Fibroblast of lung (primary cell): ENCODE results near the gene KLHL25. TPM values are rescaled to one million over a fixed set of nuclear protein-coding genes. Genes with fewer than 3 reads are reported as not detected.

Experiments used
- DNase-seq, 2 donors: peaks; one replicate each; pipeline versions ENCODE4 v3.0.0 to v3.0.0-alpha.2; 2010; ENCODE audit warnings: low read depth in 2 of 2
- H2AFZ ChIP-seq: 2 replicates; pipeline ENCODE4 v1.5.1; 2012; ENCODE audit warnings: low read length, control low read depth, inconsistent platforms
- H3K27ac ChIP-seq: 2 replicates; pipeline ENCODE4 v1.5.1; 2011; ENCODE audit warnings: low read length, control low read depth; ENCODE audit not compliant: insufficient read depth
- H3K27me3 ChIP-seq: 2 replicates; pipeline ENCODE4 v1.5.1; 2011; ENCODE audit warnings: mild to moderate bottlenecking, low read length; ENCODE audit not compliant: control insufficient read depth, insufficient read depth
- H3K36me3 ChIP-seq: 2 replicates; pipeline ENCODE4 v1.5.1; 2011; ENCODE audit warnings: low read length; ENCODE audit not compliant: control insufficient read depth, insufficient read depth
- H3K4me1 ChIP-seq: 2 replicates; pipeline ENCODE4 v1.5.1; 2011; ENCODE audit warnings: low read length; ENCODE audit not compliant: control insufficient read depth, insufficient read depth; ENCODE audit errors: extremely low read depth
- H3K4me2 ChIP-seq: 2 replicates; pipeline ENCODE4 v1.5.1; 2011; ENCODE audit warnings: low read length, control low read depth; ENCODE audit not compliant: insufficient read depth; ENCODE audit errors: extremely low read depth
- H3K4me3 ChIP-seq, 4 experiments: fragments of 200-600 bp in 1 of 4; sonication (generic) in 1 of 4; replicated peaks in 1 of 4; 2 replicates each; pipeline ENCODE4 v1.5.1; 2011 to 2016; ENCODE audit warnings: low read length in 4 of 4, low read depth in 3 of 4, mild to moderate bottlenecking in 3 of 4, control low read depth in 2 of 4, inconsistent platforms in 1 of 4, mixed read lengths in 1 of 4; ENCODE audit not compliant: insufficient read depth in 1 of 4; ENCODE audit errors: control extremely low read depth in 1 of 4
- H3K79me2 ChIP-seq: 2 replicates; pipeline ENCODE4 v1.5.1; 2012; ENCODE audit warnings: mild to moderate bottlenecking, low read length, inconsistent platforms; ENCODE audit not compliant: control insufficient read depth, insufficient read depth
- H3K9ac ChIP-seq: 2 replicates; pipeline ENCODE4 v1.5.1; 2011; ENCODE audit warnings: mild to moderate bottlenecking, low read length, control low read depth; ENCODE audit not compliant: insufficient read depth
- H3K9me3 ChIP-seq: 2 replicates; pipeline ENCODE4 v1.5.1; 2012; ENCODE audit warnings: low read depth, low read length; ENCODE audit not compliant: control insufficient read depth, insufficient read depth
- H4K20me1 ChIP-seq: 2 replicates; pipeline ENCODE4 v1.5.1; 2011; ENCODE audit warnings: low read length; ENCODE audit not compliant: control insufficient read depth, insufficient read depth; ENCODE audit errors: extremely low read depth
- CTCF ChIP-seq, 2 donors: IDR thresholded peaks in 1 of 2; conservative IDR thresholded peaks in 1 of 2; 1 replicate in 1 of 2; 2 replicates in 1 of 2; pipeline ENCODE4 v1.5.1; 2011 to 2012; ENCODE audit warnings: low read length in 2 of 2, control low read depth in 1 of 2, inconsistent platforms in 1 of 2, low read depth in 1 of 2, mild to moderate bottlenecking in 1 of 2
- EZH2 ChIP-seq: IDR thresholded peaks from 2 replicates; pipeline ENCODE4 v1.5.1; 2012; ENCODE audit warnings: low read length, control low read depth, mild to moderate bottlenecking; ENCODE audit errors: missing control alignments
- polyA plus RNA-seq, 2 donors: library from polyadenylated mRNA; depleted of rRNA in 1 of 2; stranded (reverse) in 1 of 2; unstranded in 1 of 2; fragments of >200 nt; gene quantifications; 2 replicates each; pipeline ENCODE4 v1.2.1, GENCODE V29; 2011 to 2012; ENCODE audit warnings: missing spikeins in 1 of 2
- total RNA-seq: library from RNA; depleted of rRNA; stranded (reverse); fragments of >200 nt; gene quantifications from 2 replicates; pipeline ENCODE4 v1.2.1, GENCODE V29; 2014

Gene KLHL25
- total and polyA plus RNA-seq, 2 donors (not counting 1 experiment from before 2014, with no cell fraction given): 1.4 to 5.4 TPM

- Histone ChIP-seq H3K4me1 (peaks cover 7% of the 10 kb centered on the region), H3K4me2 (peak overlapping the region; percentile 55), H4K20me1 (no peaks in the 10 kb centered on the region), H3K9me3 (no peaks in the 10 kb centered on the region), H2AFZ (no peak overlapping the region), H3K4me3 (peak overlapping the region in 1 of 4 experiments; percentile 38), H3K36me3 (peaks cover 11% of the 10 kb centered on the region), H3K27me3 (no peaks in the 10 kb centered on the region), H3K9ac (no peak overlapping the region), H3K27ac (no peak overlapping the region), H3K79me2 (no peaks in the 10 kb centered on the region)
- TF ChIP-seq CTCF (conservative IDR thresholded peaks at IDR 0.05 in 1 of 2, IDR thresholded peaks at IDR 0.05 in 1 of 2; ENCODE audit: low read depth in 1 of 2, low read length in 2 of 2): no peak
- no peak for TF ChIP-seq EZH2
- DNase-seq: peak; percentile 27 to 29
Observed at GRCh38 chr15:85749261-85750151, 45.2 kb downstream of the KLHL25 start.

DNA sequence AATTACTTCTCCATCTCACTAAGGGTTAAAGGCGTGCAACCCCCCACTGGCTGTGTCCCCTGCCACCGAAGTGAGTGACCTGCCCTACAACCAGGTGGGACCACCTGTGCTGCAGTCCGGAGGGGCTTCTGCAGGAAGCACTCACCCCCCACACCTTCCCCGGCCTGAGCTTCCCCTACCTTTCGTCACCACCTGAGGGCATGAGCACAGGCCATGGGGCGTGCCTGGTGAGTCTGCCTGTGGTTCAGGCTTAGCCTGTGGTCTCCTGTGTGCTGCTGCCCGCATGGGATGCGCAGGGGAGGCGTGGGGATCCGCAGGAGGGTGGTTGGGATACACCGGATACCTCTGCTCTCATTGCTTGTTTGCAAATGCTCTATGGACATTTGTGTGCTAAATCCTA lies 46.0 kb downstream of the KLHL25 start:
- Histone ChIP-seq H3K36me3 (peaks cover 13% of the 10 kb centered on the region), H3K4me3 (no peak overlapping the region), H3K4me2 (no peak overlapping the region), H3K9ac (no peak overlapping the region), H3K79me2 (no peaks in the 10 kb centered on the region), H3K9me3 (no peaks in the 10 kb centered on the region), H3K4me1 (peaks cover 7% of the 10 kb centered on the region), H3K27ac (no peak overlapping the region), H4K20me1 (no peaks in the 10 kb centered on the region), H3K27me3 (no peaks in the 10 kb centered on the region), H2AFZ (no peak overlapping the region)
- no peak for TF ChIP-seq CTCF (conservative IDR thresholded peaks at IDR 0.05 in 1 of 2, IDR thresholded peaks at IDR 0.05 in 1 of 2; ENCODE audit: low read depth in 1 of 2, low read length in 2 of 2)
- no peak for TF ChIP-seq EZH2
- DNase-seq: no peak

DNA sequence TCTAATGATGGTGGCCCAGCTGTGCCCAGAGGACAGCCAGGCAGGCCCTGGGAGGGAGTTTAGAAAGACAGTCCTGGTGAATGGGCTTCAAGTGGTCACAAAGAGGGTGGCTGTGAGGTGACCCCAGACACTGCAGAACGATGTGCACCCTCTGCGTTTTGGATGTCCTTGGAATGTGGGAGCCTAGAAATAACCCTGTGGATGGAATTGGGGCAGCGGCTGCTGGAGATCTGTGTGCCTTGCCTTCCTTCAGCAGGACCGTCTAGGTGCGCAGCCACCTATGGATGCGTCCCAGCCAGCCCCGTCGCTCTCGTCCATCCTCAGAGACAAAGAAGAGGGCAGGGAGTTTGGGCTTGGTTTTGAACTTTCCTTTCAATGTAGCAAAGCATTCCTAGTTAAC lies 46.5 kb downstream of the KLHL25 start:
- Histone ChIP-seq H3K4me2 (no peak overlapping the region), H3K27me3 (no peaks in the 10 kb centered on the region), H3K4me1 (peaks cover 7% of the 10 kb centered on the region), H3K36me3 (peaks cover 15% of the 10 kb centered on the region), H4K20me1 (no peaks in the 10 kb centered on the region), H3K27ac (no peak overlapping the region), H3K4me3 (no peak overlapping the region), H3K9me3 (no peaks in the 10 kb centered on the region), H3K9ac (no peak overlapping the region), H2AFZ (no peak overlapping the region), H3K79me2 (no peaks in the 10 kb centered on the region)
- TF ChIP-seq CTCF (conservative IDR thresholded peaks at IDR 0.05 in 1 of 2, IDR thresholded peaks at IDR 0.05 in 1 of 2; ENCODE audit: low read depth in 1 of 2, low read length in 2 of 2) (no peak), EZH2 (no peak)
- no peak for DNase-seq
